Epithelial cell of proximal tubule (primary cell): ENCODE results near the gene SPPL3. TPM values are rescaled to one million over a fixed set of nuclear protein-coding genes. Genes with fewer than 3 reads are reported as not detected.

ENCODE experiments used
- DNase-seq: peaks from one replicate; pipeline ENCODE4 v3.0.0-alpha.2; 2011; ENCODE audit warnings: low read depth
- H3K4me3 ChIP-seq: 2 replicates; pipeline ENCODE4 v1.5.1; 2011; ENCODE audit warnings: low read depth, mild to moderate bottlenecking, low read length
- total RNA-seq: library from RNA; depleted of rRNA; stranded (reverse); fragments of >200 nt; gene quantifications from 2 replicates; pipeline ENCODE4 v1.2.3, GENCODE V29; 2015
- TF ChIP-seq, protein P1 (sequence below): conservative IDR thresholded peaks from 2 replicates; pipeline ENCODE4 v1.5.1; 2012; ENCODE audit warnings: low read depth, mild to moderate bottlenecking, low read length

Gene SPPL3
- total RNA-seq, 1 donor from 2014 or later: 8.6 TPM

DNA sequence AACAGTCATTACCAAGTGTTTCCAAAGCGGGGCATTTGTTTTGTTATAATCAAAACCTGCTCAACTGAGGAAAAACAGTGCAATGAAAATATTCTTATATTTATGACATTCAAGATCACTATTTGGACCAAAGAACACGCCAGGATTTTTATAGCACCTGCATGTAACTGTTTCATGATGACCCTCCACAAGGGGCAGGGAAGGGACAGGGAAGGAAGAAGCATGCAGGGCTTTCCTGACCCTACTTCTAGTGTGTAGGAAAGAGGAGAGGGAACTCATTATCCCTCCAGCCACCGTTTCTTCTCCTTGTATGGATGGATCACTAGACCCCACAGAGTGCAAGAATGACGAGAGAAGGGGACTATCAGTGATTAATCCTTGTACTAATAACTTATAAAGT lies 49.4 kb downstream of the SPPL3 start:
- DNase-seq: no peak
- no peak overlapping the region for H3K4me3 ChIP-seq
- TF ChIP-seq, protein P1, sequence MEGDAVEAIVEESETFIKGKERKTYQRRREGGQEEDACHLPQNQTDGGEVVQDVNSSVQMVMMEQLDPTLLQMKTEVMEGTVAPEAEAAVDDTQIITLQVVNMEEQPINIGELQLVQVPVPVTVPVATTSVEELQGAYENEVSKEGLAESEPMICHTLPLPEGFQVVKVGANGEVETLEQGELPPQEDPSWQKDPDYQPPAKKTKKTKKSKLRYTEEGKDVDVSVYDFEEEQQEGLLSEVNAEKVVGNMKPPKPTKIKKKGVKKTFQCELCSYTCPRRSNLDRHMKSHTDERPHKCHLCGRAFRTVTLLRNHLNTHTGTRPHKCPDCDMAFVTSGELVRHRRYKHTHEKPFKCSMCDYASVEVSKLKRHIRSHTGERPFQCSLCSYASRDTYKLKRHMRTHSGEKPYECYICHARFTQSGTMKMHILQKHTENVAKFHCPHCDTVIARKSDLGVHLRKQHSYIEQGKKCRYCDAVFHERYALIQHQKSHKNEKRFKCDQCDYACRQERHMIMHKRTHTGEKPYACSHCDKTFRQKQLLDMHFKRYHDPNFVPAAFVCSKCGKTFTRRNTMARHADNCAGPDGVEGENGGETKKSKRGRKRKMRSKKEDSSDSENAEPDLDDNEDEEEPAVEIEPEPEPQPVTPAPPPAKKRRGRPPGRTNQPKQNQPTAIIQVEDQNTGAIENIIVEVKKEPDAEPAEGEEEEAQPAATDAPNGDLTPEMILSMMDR: peak; percentile 4

DNA sequence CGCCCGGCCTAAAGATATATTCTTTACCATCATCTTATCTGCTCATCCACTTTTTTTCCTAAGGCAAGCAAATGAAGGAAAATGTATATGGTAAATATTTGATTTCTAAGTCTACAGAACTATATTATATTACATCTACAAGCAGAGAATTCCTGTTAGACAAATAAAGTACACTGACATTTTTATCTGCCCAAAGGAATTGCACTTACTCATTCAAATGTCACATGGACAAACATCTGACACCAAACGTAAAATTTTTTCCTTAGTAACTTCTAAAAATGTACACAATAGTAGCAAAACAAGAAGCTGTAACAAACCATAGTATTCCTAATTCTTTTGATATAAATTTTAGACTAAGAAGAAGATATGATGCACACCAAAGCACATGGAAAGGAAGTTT lies 51.0 kb downstream of the SPPL3 start:
- TF ChIP-seq, protein P1: no peak
- no peak overlapping the region for H3K4me3 ChIP-seq
- DNase-seq: no peak

DNA sequence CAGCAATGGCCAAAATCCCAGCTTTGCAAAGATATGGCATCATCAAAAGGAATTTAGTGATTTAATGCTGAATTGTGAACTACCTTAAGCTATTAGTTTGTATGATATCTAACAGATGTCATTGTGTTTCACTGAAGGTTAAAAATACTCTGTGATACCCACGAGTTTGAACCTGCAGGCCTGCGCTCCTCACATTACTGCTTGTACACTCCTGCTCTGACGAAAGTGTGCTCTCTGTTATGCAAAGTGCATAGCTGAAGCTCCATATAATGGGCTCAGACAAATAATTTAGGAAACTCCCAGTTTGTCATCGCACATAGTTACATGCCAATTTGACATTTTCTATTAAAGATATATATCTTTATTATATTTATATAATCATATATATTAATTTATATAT lies 52.2 kb downstream of the SPPL3 start:
- TF ChIP-seq, protein P1: no peak
- no peak overlapping the region for H3K4me3 ChIP-seq
- no peak for DNase-seq

DNA sequence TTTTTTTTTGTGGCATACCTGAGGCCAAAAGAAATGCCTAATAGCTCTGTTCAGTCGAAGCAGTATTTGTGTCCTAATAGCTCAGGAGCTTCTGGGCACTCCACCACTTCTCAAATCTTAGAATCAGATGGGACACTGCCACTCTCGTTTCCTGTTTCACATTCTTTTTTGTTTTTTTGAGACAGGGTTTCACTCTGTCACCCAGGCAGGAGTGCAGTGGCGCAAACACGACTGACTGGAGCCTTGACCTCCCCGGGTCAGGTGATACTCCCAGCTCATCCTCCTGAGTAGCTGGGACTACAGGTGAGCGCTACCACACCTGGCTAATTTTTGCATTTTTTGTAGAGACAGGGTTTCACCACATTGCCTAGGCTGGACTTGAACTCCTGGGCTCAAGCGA lies 52.7 kb downstream of the SPPL3 start:
- no peak overlapping the region for H3K4me3 ChIP-seq
- TF ChIP-seq, protein P1: no peak
- no peak for DNase-seq

DNA sequence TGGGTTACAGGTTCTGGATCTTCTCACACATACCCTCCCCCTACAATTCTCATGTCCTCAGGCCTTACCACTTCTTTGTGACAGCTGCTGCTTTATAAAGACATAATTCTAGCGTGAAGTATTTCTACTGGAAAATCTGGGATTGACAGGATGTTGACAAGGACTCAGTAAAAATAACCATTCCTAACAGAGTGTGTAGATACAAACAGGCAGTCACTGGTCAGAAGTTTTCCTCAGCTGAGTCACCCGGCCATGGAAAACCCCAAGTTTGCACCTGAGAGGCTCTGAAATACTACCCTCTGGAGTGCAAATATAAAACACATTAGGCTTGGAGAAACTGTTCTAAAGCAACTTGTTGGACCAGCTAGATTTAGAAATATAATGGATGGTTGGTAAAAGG lies 54.4 kb downstream of the SPPL3 start:
- H3K4me3 ChIP-seq: no peak overlapping the region
- DNase-seq: peak; percentile 78
- TF ChIP-seq, protein P1: peak; percentile 29

DNA sequence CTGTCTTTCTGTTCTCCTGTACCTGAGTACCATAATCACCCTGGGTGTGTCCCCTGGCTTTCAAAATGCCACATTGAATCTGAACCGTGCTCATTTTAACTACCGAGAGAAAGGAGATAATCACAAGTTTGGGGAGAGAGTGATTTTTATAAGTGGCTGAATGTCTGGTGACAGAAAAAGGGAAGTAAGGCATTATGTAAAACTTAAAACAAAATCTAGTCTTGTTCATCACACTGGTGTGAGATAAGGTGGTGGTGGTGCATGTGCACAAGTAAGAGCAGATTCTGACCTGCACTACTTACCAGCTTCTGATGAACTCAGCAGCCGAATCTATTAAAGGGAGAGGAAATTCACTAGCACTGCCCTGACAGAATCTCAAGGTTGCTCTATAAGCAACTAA lies 56.3 kb downstream of the SPPL3 start:
- TF ChIP-seq, protein P1: no peak
- no peak overlapping the region for H3K4me3 ChIP-seq
- DNase-seq: no peak

DNA sequence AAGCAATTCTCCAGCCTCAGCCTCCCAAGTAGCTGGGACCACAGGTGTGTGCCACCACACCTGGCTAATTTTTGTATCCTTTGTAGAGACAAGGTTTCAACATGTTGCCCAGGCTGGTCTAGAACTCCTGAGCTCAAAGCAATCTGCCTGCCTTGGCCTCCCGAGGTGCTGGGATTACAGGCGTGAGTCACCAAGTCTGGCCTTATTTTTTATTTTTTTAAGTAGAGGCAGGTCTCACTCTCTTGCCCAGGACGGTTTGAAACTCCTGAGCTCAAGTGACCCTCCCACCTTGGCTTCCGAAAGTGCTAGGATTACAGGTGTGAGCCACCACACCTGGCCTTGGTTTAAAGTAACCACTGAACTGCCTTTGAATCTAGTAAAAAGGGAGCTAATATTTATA lies 56.8 kb downstream of the SPPL3 start:
- TF ChIP-seq, protein P1: no peak
- H3K4me3 ChIP-seq: no peak overlapping the region
- DNase-seq: no peak
